HFFc6 (cell line): Measurements from ENCODE around the gene MARCHF10. TPM values are rescaled to one million over a fixed set of nuclear protein-coding genes. Genes with fewer than 3 reads are reported as not detected.

ENCODE experiments used
- DNase-seq: peaks from one replicate; pipeline ENCODE4 v3.0.0-alpha.2; 2018
- H3K27ac Mint-ChIP-seq: 2 replicates; pipeline ENCODE4 v1.8.0; 2020; ENCODE audit warnings: mild to moderate bottlenecking, mixed read lengths
- H3K27me3 Mint-ChIP-seq: 2 replicates; pipeline ENCODE4 v1.8.0; 2021; ENCODE audit warnings: mild to moderate bottlenecking, moderate library complexity, mixed read lengths; ENCODE audit not compliant: insufficient read depth
- H3K36me3 Mint-ChIP-seq: 2 replicates; pipeline ENCODE4 v1.8.0; 2021; ENCODE audit warnings: low read depth, mixed read lengths
- H3K4me1 Mint-ChIP-seq: 2 replicates; pipeline ENCODE4 v1.8.0; 2020; ENCODE audit warnings: low read depth, mixed read lengths
- H3K4me3 Mint-ChIP-seq: 2 replicates; pipeline ENCODE4 v1.8.0; 2020; ENCODE audit warnings: mild to moderate bottlenecking, moderate library complexity, mixed read lengths
- H3K9me3 Mint-ChIP-seq: 2 replicates; pipeline ENCODE4 v1.8.0; 2020; ENCODE audit warnings: mild to moderate bottlenecking, mixed read lengths
- total RNA-seq, 6 experiments: library from RNA; stranded (reverse); fragmentation: NEBNext Ultra II Directional; extraction: Animal tissue kit (Norgen Biotek cat#: 25700); gene quantifications; 2 replicates in 1 of 6; 3 replicates in 5 of 6; pipeline ENCODE4 v1.2.3, GENCODE V29; 2021
- TF ChIP-seq, protein P1 (sequence below): fragments of 200-600 bp; sonication (generic); IDR thresholded peaks from 2 replicates; pipeline ENCODE4 v1.5.0; 2021; ENCODE audit warnings: antibody characterized with exemption, mild to moderate bottlenecking

MARCHF10 gene
- total RNA-seq, 6 experiments from 2014 or later: 0.46 to 1.5 (median 0.89) TPM

DNA sequence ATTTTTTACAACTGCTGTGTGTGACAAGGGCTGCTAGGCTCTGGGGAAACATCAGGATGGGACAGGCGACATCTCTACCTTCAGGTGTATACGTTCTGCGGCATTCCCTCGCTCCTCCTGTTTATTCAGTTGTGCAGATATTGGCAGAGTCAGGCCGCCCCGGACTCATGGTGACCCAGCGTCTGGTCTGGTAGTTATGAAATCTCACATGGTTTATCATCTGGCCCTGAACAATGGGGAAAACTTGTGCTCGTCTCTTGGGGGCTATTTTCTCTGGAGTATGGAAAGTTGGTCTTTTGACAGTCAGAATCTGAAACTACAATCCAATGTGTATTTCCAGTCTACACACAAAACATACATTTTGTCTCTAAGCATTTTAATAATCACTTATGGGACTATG is 3.3 kb downstream of the MARCHF10 start:
- no peaks in the 10 kb centered on the region for H3K36me3 Mint-ChIP-seq
- H3K4me3 Mint-ChIP-seq: peak overlapping the region; percentile 74
- peaks cover 3% of the 10 kb centered on the region for H3K27me3 Mint-ChIP-seq
- TF ChIP-seq, protein P1, sequence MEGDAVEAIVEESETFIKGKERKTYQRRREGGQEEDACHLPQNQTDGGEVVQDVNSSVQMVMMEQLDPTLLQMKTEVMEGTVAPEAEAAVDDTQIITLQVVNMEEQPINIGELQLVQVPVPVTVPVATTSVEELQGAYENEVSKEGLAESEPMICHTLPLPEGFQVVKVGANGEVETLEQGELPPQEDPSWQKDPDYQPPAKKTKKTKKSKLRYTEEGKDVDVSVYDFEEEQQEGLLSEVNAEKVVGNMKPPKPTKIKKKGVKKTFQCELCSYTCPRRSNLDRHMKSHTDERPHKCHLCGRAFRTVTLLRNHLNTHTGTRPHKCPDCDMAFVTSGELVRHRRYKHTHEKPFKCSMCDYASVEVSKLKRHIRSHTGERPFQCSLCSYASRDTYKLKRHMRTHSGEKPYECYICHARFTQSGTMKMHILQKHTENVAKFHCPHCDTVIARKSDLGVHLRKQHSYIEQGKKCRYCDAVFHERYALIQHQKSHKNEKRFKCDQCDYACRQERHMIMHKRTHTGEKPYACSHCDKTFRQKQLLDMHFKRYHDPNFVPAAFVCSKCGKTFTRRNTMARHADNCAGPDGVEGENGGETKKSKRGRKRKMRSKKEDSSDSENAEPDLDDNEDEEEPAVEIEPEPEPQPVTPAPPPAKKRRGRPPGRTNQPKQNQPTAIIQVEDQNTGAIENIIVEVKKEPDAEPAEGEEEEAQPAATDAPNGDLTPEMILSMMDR: no peak
- H3K9me3 Mint-ChIP-seq: no peaks in the 10 kb centered on the region
- peak overlapping the region; percentile 91 for H3K27ac Mint-ChIP-seq
- peak; percentile 52 for DNase-seq
- peaks cover 48% of the 10 kb centered on the region for H3K4me1 Mint-ChIP-seq

GRCh38 chr17:62804025-62804424 is 4.1 kb downstream of the MARCHF10 start:
- peaks cover 3% of the 10 kb centered on the region for H3K27me3 Mint-ChIP-seq
- DNase-seq: no peak
- H3K36me3 Mint-ChIP-seq: no peaks in the 10 kb centered on the region
- no peaks in the 10 kb centered on the region for H3K9me3 Mint-ChIP-seq
- peaks cover 44% of the 10 kb centered on the region for H3K4me1 Mint-ChIP-seq
- H3K27ac Mint-ChIP-seq: no peak overlapping the region; the same call in 1 of the 2 replicates
- H3K4me3 Mint-ChIP-seq: no peak overlapping the region
- TF ChIP-seq, protein P1: no peak

DNA sequence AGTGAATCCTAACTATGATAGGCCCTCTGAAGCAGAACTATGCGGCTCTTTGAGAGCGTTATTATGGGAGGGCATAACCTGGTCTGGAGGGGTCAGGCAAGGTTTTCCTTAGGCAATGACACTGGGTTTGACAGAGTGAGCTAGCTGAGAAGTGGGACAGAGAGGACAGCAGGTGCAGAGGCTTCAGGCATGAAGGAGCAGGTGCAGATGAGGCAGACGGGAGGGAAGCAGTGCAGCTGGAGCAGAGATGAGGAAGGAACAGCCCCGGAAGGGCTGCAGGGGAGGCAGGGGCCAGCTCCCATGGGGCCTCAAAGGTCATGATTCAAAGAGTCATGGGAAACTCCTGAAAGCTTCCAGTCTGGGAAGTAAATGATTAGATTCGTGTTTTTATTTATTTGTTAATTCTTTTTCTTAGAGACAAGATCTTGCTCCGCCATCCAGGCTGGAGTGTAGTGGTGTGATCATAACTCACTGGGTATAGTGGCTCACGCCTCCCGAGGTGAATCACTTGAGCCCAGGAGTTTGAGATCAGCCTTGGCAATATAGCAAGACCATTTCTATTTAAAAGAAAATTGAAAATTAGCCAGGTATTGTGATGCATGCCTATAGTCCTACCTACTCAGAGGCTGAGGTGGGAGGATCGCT is 5.4 kb downstream of the MARCHF10 start:
- Mint-ChIP-seq H3K36me3 (peaks cover 5% of the 10 kb centered on the region; the same call in 1 of the 2 replicates), H3K9me3 (no peaks in the 10 kb centered on the region), H3K27me3 (peaks cover 3% of the 10 kb centered on the region), H3K27ac (no peak overlapping the region), H3K4me1 (peaks cover 52% of the 10 kb centered on the region), H3K4me3 (no peak overlapping the region)
- DNase-seq: no peak
- TF ChIP-seq, protein P1: no peak

DNA sequence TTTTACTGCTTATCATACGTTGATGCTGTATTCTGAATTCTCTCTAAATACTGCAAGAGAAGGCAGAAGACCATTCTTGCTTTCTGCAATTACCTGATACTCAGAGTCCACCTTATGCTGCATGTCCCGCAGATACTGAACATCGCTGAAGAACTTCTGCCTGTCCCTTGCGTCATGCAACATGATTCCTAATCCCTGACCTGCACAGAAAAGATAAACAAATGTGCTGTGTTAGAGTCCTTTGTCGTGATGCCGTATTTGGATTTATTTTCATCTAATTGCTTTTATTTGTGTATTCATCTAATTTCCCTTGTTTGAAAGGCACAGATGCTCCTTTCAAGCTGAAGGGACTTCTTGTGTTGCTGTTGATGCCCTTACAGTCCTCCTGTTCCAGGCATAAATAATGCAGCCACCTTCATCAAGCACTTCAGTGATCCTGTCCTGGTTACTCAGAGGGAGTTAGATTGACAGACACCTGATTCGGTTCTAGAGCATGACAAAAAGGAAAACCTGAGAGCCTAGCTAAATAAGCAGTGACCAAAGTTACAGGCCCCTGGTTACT is 6.5 kb downstream of the MARCHF10 start:
- DNase-seq: no peak
- Mint-ChIP-seq H3K36me3 (peaks cover 5% of the 10 kb centered on the region; the same call in 1 of the 2 replicates), H3K27me3 (peaks cover 3% of the 10 kb centered on the region), H3K4me3 (no peak overlapping the region), H3K27ac (no peak overlapping the region), H3K9me3 (no peaks in the 10 kb centered on the region), H3K4me1 (peaks cover 49% of the 10 kb centered on the region)
- TF ChIP-seq, protein P1: no peak

- no peaks in the 10 kb centered on the region for H3K9me3 Mint-ChIP-seq
- H3K27me3 Mint-ChIP-seq: peaks cover 3% of the 10 kb centered on the region
- no peak overlapping the region for H3K27ac Mint-ChIP-seq
- peaks cover 5% of the 10 kb centered on the region; the same call in 1 of the 2 replicates for H3K36me3 Mint-ChIP-seq
- TF ChIP-seq, protein P1: no peak
- H3K4me3 Mint-ChIP-seq: no peak overlapping the region
- DNase-seq: peak; percentile 28
- H3K4me1 Mint-ChIP-seq: peaks cover 38% of the 10 kb centered on the region
These were observed 7.5 kb downstream of the MARCHF10 start for GRCh38 chr17:62800585-62800984.
